Lower lobe of right lung (tissue), 2 donors: Measurements from ENCODE around the gene DNAH17. TPM values are rescaled to one million over a fixed set of nuclear protein-coding genes. Genes with fewer than 3 reads are reported as not detected.

ENCODE experiments used
- ATAC-seq, 2 donors: fragments of 200-7000 bp; cut with Tn5 transposase; one replicate each; pipeline ENCODE4 v1.9.1; 2020 to 2022; ENCODE audit warnings: mild to moderate bottlenecking in 2 of 2, moderate library complexity in 2 of 2
- DNase-seq: peaks from one replicate; pipeline ENCODE4 v3.0.0-alpha.2; 2020
- H3K27ac ChIP-seq: fragments of 200-600 bp; one replicate; pipeline ENCODE4 v1.8.0; 2022
- H3K27me3 ChIP-seq: fragments of 200-600 bp; one replicate; pipeline ENCODE4 v1.8.0; 2022; ENCODE audit warnings: low read depth
- H3K36me3 ChIP-seq: fragments of 200-600 bp; one replicate; pipeline ENCODE4 v1.8.0; 2022; ENCODE audit warnings: mild to moderate bottlenecking
- H3K4me1 ChIP-seq: fragments of 200-600 bp; one replicate; pipeline ENCODE4 v1.8.0; 2022
- H3K4me3 ChIP-seq: fragments of 200-600 bp; one replicate; pipeline ENCODE4 v1.8.0; 2022; ENCODE audit warnings: mild to moderate bottlenecking
- H3K9me3 ChIP-seq: fragments of 200-600 bp; one replicate; pipeline ENCODE4 v1.8.0; 2022
- CTCF ChIP-seq: fragments of 200-600 bp; IDR thresholded peaks from one replicate; pipeline ENCODE4 v1.8.0; 2022; ENCODE audit warnings: antibody characterized with exemption, mild to moderate bottlenecking
- intact Hi-C: fragments of 100-400 bp; cut with DNase I; formaldehyde crosslinking; loops from one replicate; pipeline ENCODE4 v1.11.0; 2022
- total RNA-seq: library from RNA; stranded (reverse); fragmentation: NEBNext Ultra II Directional; extraction: Animal tissue kit (Norgen Biotek cat#: 25700); gene quantifications from one replicate; pipeline ENCODE4 v1.2.1, GENCODE V29; 2021
- donor health status: DM: no; HTN: yes; CAD: no; lungs with severe emphysema.

DNAH17 gene
- total RNA-seq, 1 donor from 2014 or later: 2.8 TPM

- no peak for TF ChIP-seq CTCF
- H3K9me3 ChIP-seq: no peaks in the 10 kb centered on the region
- ATAC-seq (no peak), DNase-seq (no peak)
- peaks cover 95% of the 10 kb centered on the region for H3K36me3 ChIP-seq
- H3K27ac ChIP-seq: no peak overlapping the region
- H3K27me3 ChIP-seq: no peaks in the 10 kb centered on the region
- intact Hi-C loops: no loop called here
- H3K4me3 ChIP-seq: no peak overlapping the region
- peaks cover 69% of the 10 kb centered on the region for H3K4me1 ChIP-seq
Measured at GRCh38 chr17:78423961-78424675, 153.1 kb downstream of the DNAH17 start.

- peak overlapping the region; percentile 27 for H3K27ac ChIP-seq
- ATAC-seq (no peak), DNase-seq (no peak)
- no peak overlapping the region for H3K4me3 ChIP-seq
- intact Hi-C loops: no loop called here
- H3K36me3 ChIP-seq: peaks cover 87% of the 10 kb centered on the region
- no peak for TF ChIP-seq CTCF
- no peaks in the 10 kb centered on the region for H3K27me3 ChIP-seq
- H3K4me1 ChIP-seq: peaks cover 80% of the 10 kb centered on the region
- H3K9me3 ChIP-seq: no peaks in the 10 kb centered on the region
Measured at GRCh38 chr17:78422872-78423588, 154.2 kb downstream of the DNAH17 start.

GRCh38 chr17:78422267-78422605 is 155.0 kb downstream of the DNAH17 start:
- H3K27me3 ChIP-seq: no peaks in the 10 kb centered on the region
- intact Hi-C loops: no loop called here
- H3K9me3 ChIP-seq: no peaks in the 10 kb centered on the region
- peaks cover 88% of the 10 kb centered on the region for H3K4me1 ChIP-seq
- H3K36me3 ChIP-seq: peaks cover 80% of the 10 kb centered on the region
- TF ChIP-seq CTCF: peak; percentile 15
- H3K4me3 ChIP-seq: no peak overlapping the region
- no peak for DNase-seq
- no peak for ATAC-seq
- peak overlapping the region; percentile 27 for H3K27ac ChIP-seq

- H3K36me3 ChIP-seq: peaks cover 74% of the 10 kb centered on the region
- peak; percentile 76 to 80 for ATAC-seq
- H3K4me1 ChIP-seq: peaks cover 93% of the 10 kb centered on the region
- peak overlapping the region; percentile 4 for H3K4me3 ChIP-seq
- H3K27me3 ChIP-seq: no peaks in the 10 kb centered on the region
- peak overlapping the region; percentile 27 for H3K27ac ChIP-seq
- TF ChIP-seq CTCF: peak; percentile 99
- DNase-seq: peak; percentile 85
- H3K9me3 ChIP-seq: no peaks in the 10 kb centered on the region
- intact Hi-C loops: no loop called here
Measured at GRCh38 chr17:78421534-78422266, 155.5 kb downstream of the DNAH17 start.

GRCh38 chr17:78421084-78421533 is 156.1 kb downstream of the DNAH17 start:
- ATAC-seq: no peak
- H3K36me3 ChIP-seq: peaks cover 68% of the 10 kb centered on the region

More at GRCh38 chr17:78421084-78421533, 156.1 kb downstream of the DNAH17 start:
- TF ChIP-seq CTCF: no peak
- no peak for DNase-seq
- Histone ChIP-seq H3K9me3 (no peaks in the 10 kb centered on the region), H3K27me3 (no peaks in the 10 kb centered on the region), H3K27ac (peak overlapping the region; percentile 27), H3K4me1 (peaks cover 96% of the 10 kb centered on the region), H3K4me3 (no peak overlapping the region)
- intact Hi-C loops: no loop called here
